ENCODE measurements around the gene UBA6.

The UBA6 gene

GRCh38 chr4:67723949-67724348 is 23.0 kb upstream of the UBA6 start:
- DNase-seq (ENCODE audit: extremely low spot score): no peak
- POLR2A ChIA-PET: no interaction called here
- TF ChIP-seq CTCF (IDR thresholded peaks at IDR 0.05; ENCODE audit: control extremely low read depth, extremely low read depth, low read depth, missing control alignments): no peak
- CTCF ChIA-PET: interaction anchor here (0.6 to 1.9 kb wide), 5 partner anchors 10 to 24 kb away, joined by 3 to 6 read pairs (median 4); partner anchors contain the start of gene UBA6

- TF ChIP-seq CTCF (IDR thresholded peaks at IDR 0.05; ENCODE audit: control extremely low read depth, extremely low read depth, low read depth, missing control alignments): no peak
- ChIA-PET POLR2A (no interaction called here), CTCF (interaction anchor here (1.4 to 1.9 kb wide), 4 partner anchors 9 to 24 kb away, joined by 3 to 6 read pairs (median 4); partner anchors contain the start of gene UBA6)
- no peak for DNase-seq (ENCODE audit: extremely low spot score)
These were observed 22.4 kb upstream of the UBA6 start for GRCh38 chr4:67723341-67723740.

- TF ChIP-seq CTCF (IDR thresholded peaks at IDR 0.05; ENCODE audit: control extremely low read depth, extremely low read depth, low read depth, missing control alignments): no peak
- ChIA-PET CTCF (interaction anchor here (1.0 to 1.7 kb wide), 2 partner anchors 23 to 25 kb away, joined by 3 to 8 read pairs; no protein-coding TSS in a partner anchor), POLR2A (no interaction called here)
- no peak for DNase-seq (ENCODE audit: extremely low spot score)
These were observed 21.0 kb upstream of the UBA6 start for GRCh38 chr4:67721770-67722597.

GRCh38 chr4:67721315-67721769 is 20.4 kb upstream of the UBA6 start:
- CTCF ChIA-PET: interaction anchor here (1.0 to 1.7 kb wide), 2 partner anchors 23 to 25 kb away, joined by 3 to 8 read pairs; no protein-coding TSS in a partner anchor
- POLR2A ChIA-PET: no interaction called here
- TF ChIP-seq CTCF (IDR thresholded peaks at IDR 0.05; ENCODE audit: control extremely low read depth, extremely low read depth, low read depth, missing control alignments): no peak
- no peak for DNase-seq (ENCODE audit: extremely low spot score)

- CTCF ChIA-PET: interaction anchor here (1.2 to 1.7 kb wide), 3 partner anchors 14 to 24 kb away, joined by 3 to 8 read pairs (median 6); no protein-coding TSS in a partner anchor
- POLR2A ChIA-PET: no interaction called here
- no peak for TF ChIP-seq CTCF (IDR thresholded peaks at IDR 0.05; ENCODE audit: control extremely low read depth, extremely low read depth, low read depth, missing control alignments)
- no peak for DNase-seq (ENCODE audit: extremely low spot score)
These were observed 19.1 kb upstream of the UBA6 start for GRCh38 chr4:67719953-67720617.

GRCh38 chr4:67718848-67719247 is 17.9 kb upstream of the UBA6 start:
- no peak for TF ChIP-seq CTCF (IDR thresholded peaks at IDR 0.05; ENCODE audit: control extremely low read depth, extremely low read depth, low read depth, missing control alignments)
- ChIA-PET POLR2A (no interaction called here), CTCF (interaction anchor here (2.4 kb wide), 1 partner anchor 28 kb away, joined by 10 read pairs; no protein-coding TSS in a partner anchor)
- DNase-seq (ENCODE audit: extremely low spot score): no peak

All from GM10248 (cell line).